ENCODE results near the gene PPT2.
A peak's percentile ranks its signal among the peaks of the same experiment; 100 is the strongest.
"Not testable (repeated sequence)": the region's sequence is repeated elsewhere in the genome, so short reads cannot be mapped to it uniquely, and the experiment has no call there.

The PPT2 gene

GRCh38 chr6:32127717-32128592, 26.0 kb upstream of the PPT2 start, which contains the start of gene ATF6B:
Gene ATF6B (minus strand): TSS chr6:32128246. CDS start chr6:32128207, 39 bp downstream.
- DNase-seq (ENCODE audit: low read depth) = peak; percentile 99

GRCh38 chr6:32128751-32129296, 25.1 kb upstream of the PPT2 start:
- no peak for DNase-seq (ENCODE audit: low read depth)

GRCh38 chr6:32129297-32130088, 24.4 kb upstream of the PPT2 start:
- no peak for DNase-seq (ENCODE audit: low read depth)

GRCh38 chr6:32131439-32131948, 22.4 kb upstream of the PPT2 start:
- DNase-seq (ENCODE audit: low read depth) = no peak

GRCh38 chr6:32132110-32132509, 21.8 kb upstream of the PPT2 start:
- no peak for DNase-seq (ENCODE audit: low read depth)

GRCh38 chr6:32133786-32134185, 20.2 kb upstream of the PPT2 start:
- no peak for DNase-seq (ENCODE audit: low read depth)

- DNase-seq (ENCODE audit: low read depth) = no peak
Measured at GRCh38 chr6:32137454-32137853, 16.5 kb upstream of the PPT2 start.

GRCh38 chr6:32139590-32139989, 14.4 kb upstream of the PPT2 start:
- no peak for DNase-seq (ENCODE audit: low read depth)

- DNase-seq (ENCODE audit: low read depth) = no peak
Measured at GRCh38 chr6:32140420-32141046, 13.4 kb upstream of the PPT2 start.

- not testable (repeated sequence) for DNase-seq (ENCODE audit: low read depth)
Measured at GRCh38 chr6:32144238-32144637, 9.7 kb upstream of the PPT2 start.

- DNase-seq (ENCODE audit: low read depth) = no peak
Measured at GRCh38 chr6:32146287-32146686, 7.7 kb upstream of the PPT2 start.

- DNase-seq (ENCODE audit: low read depth) = no peak
Measured at GRCh38 chr6:32146687-32147086, 7.3 kb upstream of the PPT2 start.

- DNase-seq (ENCODE audit: low read depth) = no peak
Measured at GRCh38 chr6:32147401-32148132, 6.4 kb upstream of the PPT2 start.

- no peak for DNase-seq (ENCODE audit: low read depth)
Measured at GRCh38 chr6:32148289-32149091, 5.5 kb upstream of the PPT2 start.

GRCh38 chr6:32149092-32149755, 4.7 kb upstream of the PPT2 start:
- DNase-seq (ENCODE audit: low read depth) = no peak

- no peak for DNase-seq (ENCODE audit: low read depth)
Measured at GRCh38 chr6:32149932-32150870, 3.7 kb upstream of the PPT2 start.

- DNase-seq (ENCODE audit: low read depth) = no peak
Measured at GRCh38 chr6:32151181-32151862, 2.6 kb upstream of the PPT2 start.

Data from GM04504 (cell line).